Hematopoietic multipotent progenitor cell (in vitro differentiated cells): ENCODE measurements around the gene AGMO. TPM values are rescaled to one million over a fixed set of nuclear protein-coding genes. Genes with fewer than 3 reads are reported as not detected.
"Not testable (repeated sequence)": the region's sequence is repeated elsewhere in the genome, so short reads cannot be mapped to it uniquely, and the experiment has no call there.

ENCODE experiments used
- DNase-seq, 3 donors: peaks; one replicate each; pipeline ENCODE4 v3.0.0-alpha.2; 2011 to 2015; ENCODE audit warnings: low read depth in 2 of 3, low spot score in 2 of 3
- total RNA-seq: library from RNA; depleted of rRNA; stranded (reverse); fragments of >200 nt; gene quantifications from one replicate; pipeline ENCODE4 v1.2.3, GENCODE V29; 2012

Gene AGMO
- total RNA-seq, 1 donor = not detected

- no peak for DNase-seq
These were observed 228.9 kb downstream of the AGMO start for GRCh38 chr7:15332956-15333355.

- DNase-seq = no peak
These were observed 230.9 kb downstream of the AGMO start for GRCh38 chr7:15330943-15331342.

DNA sequence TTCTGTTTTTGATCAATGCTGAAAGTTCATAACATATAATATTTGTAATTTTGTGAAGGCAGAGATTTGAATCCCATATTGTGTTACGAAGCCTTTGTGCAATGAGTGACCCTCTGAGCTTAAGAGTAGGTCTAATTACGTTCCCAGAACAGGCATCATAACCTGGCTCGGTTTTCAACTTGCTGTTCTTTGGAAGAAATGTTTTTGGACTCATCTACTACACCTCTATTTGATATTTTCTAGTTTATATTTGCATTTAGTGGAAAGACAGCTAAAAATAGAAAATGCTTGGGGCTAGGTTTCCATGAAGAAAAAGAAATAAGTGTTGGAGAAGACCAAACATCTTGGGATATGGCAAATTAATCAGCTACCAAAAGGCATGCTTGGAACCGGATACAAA, 234.8 kb downstream of the AGMO start:
- no peak for DNase-seq

DNA sequence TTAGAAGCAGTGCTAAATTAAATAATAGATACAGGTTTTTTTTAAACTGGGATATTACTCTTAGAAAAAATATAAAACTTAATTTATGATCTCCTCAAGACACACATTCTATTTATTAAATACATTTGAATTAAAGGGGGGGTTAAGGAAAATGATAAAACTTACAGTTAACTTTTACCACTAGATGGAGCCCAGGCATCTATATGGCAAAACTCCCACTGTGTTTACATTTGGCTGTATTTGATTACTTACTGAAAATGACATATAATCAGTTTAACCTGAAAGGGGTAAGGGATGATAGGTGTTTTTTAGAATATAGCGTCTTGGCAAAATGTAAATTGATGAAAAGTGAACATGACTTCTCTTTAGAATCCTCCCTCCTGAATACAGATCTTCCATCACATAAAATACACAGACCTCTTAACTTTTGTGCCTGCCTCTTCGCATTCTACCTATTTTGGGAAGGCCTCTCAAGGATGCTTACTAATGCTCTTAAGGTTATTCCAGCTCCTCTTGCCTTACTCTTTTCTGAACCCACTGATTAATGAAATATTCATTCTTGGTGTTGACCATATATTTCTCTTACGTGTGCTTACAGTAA, 235.7 kb downstream of the AGMO start:
- peak in 2 of 3 donors; percentile 25 to 43 for DNase-seq

GRCh38 chr7:15323550-15323949, 238.3 kb downstream of the AGMO start:
- DNase-seq = no peak

GRCh38 chr7:15317215-15317614, 244.6 kb downstream of the AGMO start:
- no peak for DNase-seq

DNA sequence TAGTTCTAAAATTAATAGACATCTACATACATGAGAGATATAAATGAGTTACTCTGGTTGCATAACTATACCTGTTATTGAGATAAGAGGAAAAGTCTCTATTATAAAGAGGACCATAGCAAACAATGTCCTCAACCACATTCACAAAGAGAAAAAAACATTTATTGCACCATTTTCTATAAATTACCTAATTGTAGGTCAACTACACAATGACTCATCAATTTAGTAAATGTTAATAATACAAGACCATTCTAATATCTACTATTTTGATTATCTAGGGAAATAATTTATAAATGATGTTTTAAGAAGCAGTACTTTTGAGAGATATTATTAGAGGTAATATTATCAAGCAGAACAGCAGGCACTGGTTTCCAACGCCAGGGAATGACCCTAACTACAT, 246.1 kb downstream of the AGMO start:
- DNase-seq = no peak

- DNase-seq = no peak
These were observed 246.9 kb downstream of the AGMO start for GRCh38 chr7:15314922-15315321.

DNA sequence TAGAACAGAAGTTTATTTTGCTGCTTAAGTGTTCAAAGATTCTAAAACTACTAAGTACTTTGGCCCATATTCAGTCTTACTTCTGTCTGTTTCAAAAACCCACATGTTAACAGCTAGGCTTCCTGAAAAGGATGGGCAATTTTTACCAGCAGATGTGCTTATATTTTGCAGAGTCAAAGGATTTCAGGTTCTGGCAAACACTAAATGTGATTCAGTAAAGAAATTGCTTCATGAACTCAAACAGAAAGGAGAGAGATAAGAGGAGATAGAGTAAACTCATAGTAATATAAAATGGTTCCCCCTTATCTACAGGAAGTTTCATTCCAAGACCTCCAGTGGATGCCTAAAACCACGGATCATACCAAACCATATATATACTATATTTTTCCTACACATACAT, 248.5 kb downstream of the AGMO start:
- DNase-seq = peak in 1 of 3 donors; percentile 25

DNA sequence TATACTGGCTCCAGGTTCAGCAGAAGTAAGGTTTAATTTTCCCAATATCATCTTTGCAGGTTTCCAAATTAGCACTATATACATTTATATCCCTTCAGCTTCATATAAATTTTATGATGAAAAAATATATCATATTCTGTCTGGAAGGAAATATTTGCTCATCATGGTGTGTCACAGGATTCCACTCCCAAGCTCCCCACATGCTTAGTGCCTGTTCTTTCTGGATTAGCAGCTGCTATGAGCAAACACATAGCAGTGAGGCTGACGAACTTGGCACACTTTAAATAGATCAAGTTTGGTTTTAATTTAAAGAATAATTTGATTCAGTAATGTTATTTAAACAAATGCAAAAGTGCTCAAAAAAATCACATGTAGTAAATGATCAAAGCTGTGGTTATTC, 251.9 kb downstream of the AGMO start:
- no peak for DNase-seq

- DNase-seq = no peak
These were observed 253.0 kb downstream of the AGMO start for GRCh38 chr7:15308821-15309220.

GRCh38 chr7:15306296-15306695, 255.5 kb downstream of the AGMO start:
- DNase-seq = peak in 1 of 3 donors; percentile 17

GRCh38 chr7:15305002-15305600, 256.7 kb downstream of the AGMO start:
- peak in 2 of 3 donors; percentile 42 to 74 for DNase-seq

GRCh38 chr7:15303357-15303756, 258.5 kb downstream of the AGMO start:
- DNase-seq = no peak

- DNase-seq = not testable (repeated sequence)
These were observed 260.8 kb downstream of the AGMO start for GRCh38 chr7:15300986-15301385.

- no peak for DNase-seq
These were observed 269.7 kb downstream of the AGMO start for GRCh38 chr7:15292138-15292537.

- no peak for DNase-seq
These were observed 270.1 kb downstream of the AGMO start for GRCh38 chr7:15291699-15292098.

DNA sequence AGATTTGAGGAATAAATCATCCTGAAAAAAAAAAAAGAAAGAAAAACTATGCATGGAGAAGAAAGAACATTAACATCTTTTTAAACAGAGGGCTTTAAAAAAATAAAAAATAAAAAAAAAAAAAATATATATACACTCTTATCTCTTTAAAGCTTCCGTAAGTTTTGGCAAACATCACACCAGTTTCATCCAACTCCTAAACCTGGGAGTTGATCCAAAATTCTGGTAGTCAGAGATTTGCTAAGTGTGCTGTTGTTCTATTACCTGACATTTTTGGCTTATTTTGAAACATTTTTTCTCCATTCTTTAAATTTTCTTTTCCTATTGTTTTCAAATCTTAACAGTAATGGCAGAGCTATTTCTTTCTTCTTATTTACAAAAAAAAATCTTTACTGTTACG, 273.1 kb downstream of the AGMO start:
- no peak for DNase-seq

- DNase-seq = no peak
These were observed 277.4 kb downstream of the AGMO start for GRCh38 chr7:15284396-15284795.

DNA sequence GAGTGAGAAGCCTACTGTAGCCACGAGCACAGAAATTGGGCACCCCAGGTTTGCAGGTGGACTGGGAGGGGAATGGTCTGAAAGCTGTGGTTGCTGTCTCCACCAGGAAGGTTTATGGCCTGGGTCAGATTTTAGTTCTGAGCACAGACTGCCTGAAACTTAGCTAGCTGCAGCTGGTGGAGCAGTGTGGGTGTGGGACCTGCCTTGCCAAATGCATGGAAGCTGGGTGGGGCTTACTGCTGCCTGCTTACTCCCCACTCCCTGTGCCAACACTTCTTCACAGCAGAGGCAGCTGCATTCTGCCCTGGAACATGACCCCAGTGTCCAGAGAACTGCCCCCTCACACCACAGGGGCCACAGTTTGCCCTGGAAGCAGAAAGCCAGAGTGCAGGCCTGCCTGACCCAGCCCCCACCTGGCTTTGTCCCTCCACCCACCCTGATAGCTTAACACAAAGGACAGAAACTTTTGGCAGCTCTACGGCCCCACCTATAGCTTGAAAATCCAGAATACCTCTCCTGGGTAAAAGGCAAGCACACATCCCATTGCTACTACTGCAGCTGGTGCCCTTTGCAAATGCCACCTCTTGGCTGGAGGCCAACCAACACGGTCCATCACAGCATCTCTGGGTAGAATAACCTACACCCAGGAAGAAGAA, 281.6 kb downstream of the AGMO start:
- no peak for DNase-seq

DNA sequence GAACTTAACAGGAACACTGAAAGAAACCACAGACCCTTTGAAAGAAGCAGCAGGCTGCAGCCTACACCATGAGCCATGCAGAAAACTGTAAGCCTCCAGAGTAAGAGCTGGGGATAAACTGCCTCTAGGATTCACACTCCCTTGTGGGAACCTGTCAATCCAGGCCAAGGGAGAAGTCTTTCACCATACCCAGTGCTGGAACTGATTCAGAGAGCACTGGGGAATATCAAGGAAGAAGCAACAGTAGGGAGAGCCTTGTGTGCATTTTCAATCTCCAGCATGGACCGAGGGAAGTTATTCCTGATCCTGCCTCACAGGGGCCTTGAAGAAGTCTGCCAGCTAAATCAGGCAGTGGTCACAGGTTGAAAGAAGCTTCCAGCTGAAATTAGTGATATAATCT, 282.2 kb downstream of the AGMO start:
- DNase-seq = no peak

- DNase-seq = no peak
These were observed 304.1 kb downstream of the AGMO start for GRCh38 chr7:15257689-15258088.
